HepG2 (cell line): Measurements from ENCODE around the gene EPHA2. TPM values are rescaled to one million over a fixed set of nuclear protein-coding genes. Genes with fewer than 3 reads are reported as not detected.

Experiments
- ATAC-seq: fragments of 200-7000 bp; cut with Tn5 transposase; 3 replicates; pipeline ENCODE4 v1.9.1; 2020; ENCODE audit warnings: mild to moderate bottlenecking, moderate library complexity
- BruUV-seq: library from RNA; stranded (reverse); fragments of 400-500 nt; replicated peaks from 2 replicates; lab custom pipeline; 2021; lab: Mats Ljungman, UMichigan
- CTCF ChIA-PET: fragments of 300-600 bp; formaldehyde crosslinking; extraction: SDS; loops from one replicate; lab custom pipeline; 2021; ENCODE audit warnings: low total read pairs, inconsistent platforms, low intra/inter-chr PET ratio; lab: Yijun Ruan, JAX
- POLR2A ChIA-PET: fragments of 350-600 bp; sonication (Branson Sonifier 250); formaldehyde crosslinking; loops from one replicate; lab custom pipeline; 2020; ENCODE audit warnings: antibody characterized with exemption, inconsistent platforms; lab: Yijun Ruan, JAX
- DNase-seq: peaks from one replicate; pipeline ENCODE4 v3.0.0-alpha.2; 2015; ENCODE audit warnings: low spot score
- FAIRE-seq: peaks from 3 replicates; lab custom pipeline; 2011; peaks lifted over from hg19 to GRCh38; lab: Jason Lieb, UNC
- H2AFZ ChIP-seq: one replicate; pipeline ENCODE4 v1.6.1; 2011; ENCODE audit warnings: low read length, inconsistent platforms
- H3K27ac ChIP-seq: fragments of 300-600 bp; 3 replicates; pipeline ENCODE4 v1.8.0; 2011; ENCODE audit warnings: mixed run types, mild to moderate bottlenecking, mixed read lengths, low read length, inconsistent platforms; ENCODE audit not compliant: insufficient read depth; ENCODE audit errors: extremely low read length
- H3K27me3 ChIP-seq, 2 experiments: fragments of 200-600 bp in 1 of 2; 2 replicates in 1 of 2; 3 replicates in 1 of 2; pipeline versions ENCODE4 v1.6.0 to v1.8.0; 2011; ENCODE audit warnings: low read length in 2 of 2, mild to moderate bottlenecking in 2 of 2, moderate library complexity in 2 of 2, inconsistent platforms in 1 of 2; ENCODE audit not compliant: insufficient read depth in 2 of 2, control insufficient read depth in 1 of 2
- H3K36me3 ChIP-seq, 2 experiments: fragments of 200-600 bp in 1 of 2; replicated peaks in 1 of 2; 2 replicates in 1 of 2; 3 replicates in 1 of 2; pipeline versions ENCODE4 v1.5.1 to v1.8.0; 2011; ENCODE audit warnings: low read length in 2 of 2, inconsistent platforms in 1 of 2; ENCODE audit not compliant: insufficient read depth in 2 of 2, control insufficient read depth in 1 of 2
- H3K4me1 ChIP-seq: 2 replicates; pipeline ENCODE4 v1.5.1; 2012; ENCODE audit warnings: low read length, inconsistent platforms; ENCODE audit not compliant: insufficient read depth
- H3K4me2 ChIP-seq: 2 replicates; pipeline ENCODE4 v1.6.0; 2011; ENCODE audit warnings: low read depth, low read length, inconsistent platforms
- H3K4me3 ChIP-seq, 3 experiments: fragments of 200-600 bp in 1 of 3; sonication (generic), shearing (Covaris generic) in 1 of 3; replicated peaks in 1 of 3; 2 replicates each; pipeline ENCODE4 v1.5.1; 2011 to 2016; ENCODE audit warnings: low read length in 3 of 3, inconsistent platforms in 2 of 3, low read depth in 2 of 3, mild to moderate bottlenecking in 2 of 3, control low read depth in 1 of 3, mixed read lengths in 1 of 3; ENCODE audit not compliant: insufficient read depth in 1 of 3
- H3K79me2 ChIP-seq: one replicate; pipeline ENCODE4 v1.6.1; 2011; ENCODE audit warnings: low read length, inconsistent platforms; ENCODE audit not compliant: insufficient read depth
- H3K9ac ChIP-seq: 2 replicates; pipeline ENCODE4 v1.6.0; 2011; ENCODE audit warnings: mild to moderate bottlenecking, low read depth, low read length, inconsistent platforms; ENCODE audit not compliant: insufficient read depth
- H3K9me3 ChIP-seq: 2 replicates; pipeline ENCODE4 v1.5.1; 2012; ENCODE audit warnings: mild to moderate bottlenecking, low read length
- H4K20me1 ChIP-seq: 2 replicates; pipeline ENCODE4 v1.6.0; 2011; ENCODE audit warnings: inconsistent platforms, mild to moderate bottlenecking, low read length, moderate library complexity; ENCODE audit not compliant: insufficient read depth
- CHD2 ChIP-seq: IDR thresholded peaks from 2 replicates; pipeline ENCODE4 v1.6.1; 2011; ENCODE audit warnings: low read depth, low read length, improper control_type of control experiment
- KLF13 ChIP-seq: sonication (generic); formaldehyde crosslinking; IDR thresholded peaks from 2 replicates; pipeline ENCODE4 v1.4.0; 2020; ENCODE audit warnings: mild to moderate bottlenecking, missing genetic modification reagents
- KMT2A ChIP-seq: sonication (generic); formaldehyde crosslinking; IDR thresholded peaks from 2 replicates; pipeline ENCODE4 v1.4.0; 2020; ENCODE audit warnings: missing genetic modification reagents
- SAP130 ChIP-seq: IDR thresholded peaks from 2 replicates; pipeline ENCODE4 v1.6.1; 2016; ENCODE audit warnings: low read depth
- SNAPC2 ChIP-seq: sonication (generic); formaldehyde crosslinking; IDR thresholded peaks from 2 replicates; pipeline ENCODE4 v1.8.1; 2022; ENCODE audit warnings: mild to moderate bottlenecking, missing genetic modification reagents
- TBP ChIP-seq: sonication (generic); formaldehyde crosslinking; IDR thresholded peaks from 2 replicates; pipeline ENCODE4 v1.5.0; 2020; ENCODE audit warnings: missing genetic modification reagents
- TMF1 ChIP-seq: sonication (generic); formaldehyde crosslinking; IDR thresholded peaks from 2 replicates; pipeline ENCODE4 v1.8.1; 2022; ENCODE audit warnings: low read depth, missing genetic modification reagents
- YY1 ChIP-seq: IDR thresholded peaks from 2 replicates; pipeline ENCODE4 v1.6.1; 2011; ENCODE audit warnings: low read length, low read depth, moderate library complexity, mild to moderate bottlenecking; ENCODE audit not compliant: insufficient read depth, insufficient replicate concordance
- ZFP90 ChIP-seq: sonication (generic); formaldehyde crosslinking; IDR thresholded peaks from 2 replicates; pipeline ENCODE4 v1.8.0; 2022; ENCODE audit warnings: missing genetic modification reagents, mild to moderate bottlenecking, inconsistent platforms, borderline replicate concordance
- ZNF354B ChIP-seq: sonication (generic); formaldehyde crosslinking; IDR thresholded peaks from 2 replicates; pipeline ENCODE4 v1.8.0; 2022; ENCODE audit warnings: mild to moderate bottlenecking, missing genetic modification reagents
- ZNF383 ChIP-seq: sonication (generic); formaldehyde crosslinking; IDR thresholded peaks from 2 replicates; pipeline ENCODE4 v1.4.0; 2020; ENCODE audit warnings: missing genetic modification reagents, mild to moderate bottlenecking, borderline replicate concordance
- ZNF557 ChIP-seq: sonication (generic); formaldehyde crosslinking; IDR thresholded peaks from 2 replicates; pipeline ENCODE4 v1.4.0; 2020; ENCODE audit warnings: missing genetic modification reagents
- ZNF781 ChIP-seq: sonication (generic); formaldehyde crosslinking; IDR thresholded peaks from 2 replicates; pipeline ENCODE4 v1.5.1; 2020; ENCODE audit warnings: borderline replicate concordance, mild to moderate bottlenecking, missing genetic modification reagents; ENCODE audit errors: not compliant biosample characterization
- ZSCAN31 ChIP-seq: sonication (generic); formaldehyde crosslinking; IDR thresholded peaks from 2 replicates; pipeline ENCODE4 v1.5.0; 2020; ENCODE audit warnings: low read depth, mild to moderate bottlenecking, missing genetic modification reagents
- WGBS: methylation state at CpG from one replicate; pipeline ENCODE4 v1.1.6; 2017; ENCODE audit warnings: low lambda C conversion rate; 5-methylcytosine and 5-hydroxymethylcytosine counted together
- in situ Hi-C: cut with HindIII; loops from 2 replicates; pipeline ENCODE4 v1.10.0; 2017; ENCODE audit warnings: low pct_unique_long_range_greater_than_20kb; ENCODE audit not compliant: extremely low pct_ligation_motif_present
- intact Hi-C: fragments of 100-400 bp; cut with micrococcal nuclease; formaldehyde crosslinking; loops from one replicate; pipeline ENCODE4 v1.10.0; 2022; ENCODE audit not compliant: unreplicated experiment
- polyA plus RNA-seq, 8 experiments: library from polyadenylated mRNA; depleted of rRNA in 3 of 8; stranded (reverse) in 7 of 8; unstranded in 1 of 8; fragments of >200 nt; fragmentation: Illumina TruSeq in 4 of 8; extraction: Trizol in 4 of 8; gene quantifications; 2 replicates each; pipeline versions ENCODE4 v1.2.1 to v1.2.3, GENCODE V29; 2011 to 2016; ENCODE audit warnings: low read depth in 4 of 8, missing spikeins in 1 of 8, mixed read lengths in 1 of 8; ENCODE audit not compliant: insufficient read depth in 1 of 8
- total RNA-seq, 5 experiments: library from RNA; depleted of rRNA; stranded (reverse); fragments of >200 nt; fragmentation: Illumina TruSeq; extraction: Trizol; gene quantifications; 2 replicates each; pipeline ENCODE4 v1.2.3, GENCODE V29; 2016; ENCODE audit warnings: low read depth in 1 of 5
- TF ChIP-seq, protein P1 (sequence below): sonication (generic); formaldehyde crosslinking; IDR thresholded peaks from 2 replicates; pipeline ENCODE4 v1.5.0; 2020; ENCODE audit warnings: mild to moderate bottlenecking, missing genetic modification reagents
- TF ChIP-seq, protein P2 (sequence below): sonication (generic); formaldehyde crosslinking; IDR thresholded peaks from 2 replicates; pipeline ENCODE4 v1.5.1; 2020; ENCODE audit warnings: missing genetic modification reagents, mild to moderate bottlenecking, borderline replicate concordance
- TF ChIP-seq, protein P3 (sequence below): sonication (generic); formaldehyde crosslinking; IDR thresholded peaks from 2 replicates; pipeline ENCODE4 v1.4.0; 2020; ENCODE audit warnings: missing genetic modification reagents

Gene EPHA2
- total and polyA plus RNA-seq, 2 of the 13 experiments (the other 11 are each of a cell fraction or from before 2014, with no cell fraction given) = 33.6 to 53.6 TPM

DNA sequence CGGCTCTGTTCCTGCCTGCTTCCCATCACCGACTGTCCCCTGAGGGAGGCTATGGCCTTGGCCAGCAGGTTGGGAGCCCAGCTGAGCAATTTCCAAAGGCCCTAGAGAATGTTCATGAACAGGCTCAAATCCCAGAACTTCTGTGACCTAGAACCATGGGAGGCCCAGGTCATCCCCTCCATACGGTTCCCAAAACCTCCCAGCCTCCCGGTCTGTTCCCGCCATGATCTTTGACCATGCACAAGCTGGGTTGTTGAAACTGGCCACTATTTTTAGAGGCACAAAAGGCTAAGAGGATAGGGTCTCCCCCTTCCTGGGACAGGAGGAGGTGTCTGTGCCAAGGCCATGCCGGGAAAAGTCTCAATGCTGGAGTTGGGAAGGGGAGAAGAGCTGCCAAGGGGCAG lies 27.5 kb downstream of the EPHA2 start:
- in situ Hi-C loops = no loop called here
- Histone ChIP-seq H4K20me1 (peaks cover 31% of the 10 kb centered on the region; the same call in 1 of the 2 replicates), H3K9me3 (no peaks in the 10 kb centered on the region), H2AFZ (no peak overlapping the region), H3K36me3 (peaks cover 67 to 84% of the 10 kb centered on the region in 2 experiments), H3K4me2 (no peak overlapping the region), H3K9ac (no peak overlapping the region), H3K27me3 (no peaks in the 10 kb centered on the region), H3K4me3 (no peak overlapping the region), H3K4me1 (peaks cover under 1% of the 10 kb centered on the region; the same call in 1 of the 2 replicates), H3K79me2 (no peaks in the 10 kb centered on the region), H3K27ac (no peak overlapping the region)
- ATAC-seq (no peak), FAIRE-seq (no peak), DNase-seq (no peak)
- BruUV-seq = no TSS peak
- CTCF ChIA-PET = no interaction called here
- intact Hi-C loops = no loop called here
- 89% methylated on average over 5 of the region's 6 CpGs for WGBS
- TF ChIP-seq CHD2 (no peak), ZNF781 (CRISPR knock-in tag) (no peak), SAP130 (CRISPR knock-in tag) (no peak), YY1 (no peak), KLF13 (CRISPR knock-in tag) (no peak), ZNF383 (CRISPR knock-in tag) (no peak), SNAPC2 (CRISPR knock-in tag) (no peak), KMT2A (CRISPR knock-in tag) (no peak), ZNF557 (no peak), TMF1 (CRISPR knock-in tag) (no peak), ZNF354B (no peak), ZFP90 (CRISPR knock-in tag) (no peak), TBP (no peak), ZSCAN31 (CRISPR knock-in tag) (no peak)
- TF ChIP-seq, protein P1, sequence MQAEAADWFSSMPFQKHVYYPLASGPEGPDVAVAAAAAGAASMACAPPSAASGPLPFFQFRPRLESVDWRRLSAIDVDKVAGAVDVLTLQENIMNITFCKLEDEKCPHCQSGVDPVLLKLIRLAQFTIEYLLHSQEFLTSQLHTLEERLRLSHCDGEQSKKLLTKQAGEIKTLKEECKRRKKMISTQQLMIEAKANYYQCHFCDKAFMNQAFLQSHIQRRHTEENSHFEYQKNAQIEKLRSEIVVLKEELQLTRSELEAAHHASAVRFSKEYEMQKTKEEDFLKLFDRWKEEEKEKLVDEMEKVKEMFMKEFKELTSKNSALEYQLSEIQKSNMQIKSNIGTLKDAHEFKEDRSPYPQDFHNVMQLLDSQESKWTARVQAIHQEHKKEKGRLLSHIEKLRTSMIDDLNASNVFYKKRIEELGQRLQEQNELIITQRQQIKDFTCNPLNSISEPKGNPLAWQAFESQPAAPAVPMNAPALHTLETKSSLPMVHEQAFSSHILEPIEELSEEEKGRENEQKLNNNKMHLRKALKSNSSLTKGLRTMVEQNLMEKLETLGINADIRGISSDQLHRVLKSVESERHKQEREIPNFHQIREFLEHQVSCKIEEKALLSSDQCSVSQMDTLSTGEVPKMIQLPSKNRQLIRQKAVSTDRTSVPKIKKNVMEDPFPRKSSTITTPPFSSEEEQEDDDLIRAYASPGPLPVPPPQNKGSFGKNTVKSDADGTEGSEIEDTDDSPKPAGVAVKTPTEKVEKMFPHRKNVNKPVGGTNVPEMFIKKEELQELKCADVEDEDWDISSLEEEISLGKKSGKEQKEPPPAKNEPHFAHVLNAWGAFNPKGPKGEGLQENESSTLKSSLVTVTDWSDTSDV (CRISPR knock-in tag) = no peak
- TF ChIP-seq, protein P2, sequence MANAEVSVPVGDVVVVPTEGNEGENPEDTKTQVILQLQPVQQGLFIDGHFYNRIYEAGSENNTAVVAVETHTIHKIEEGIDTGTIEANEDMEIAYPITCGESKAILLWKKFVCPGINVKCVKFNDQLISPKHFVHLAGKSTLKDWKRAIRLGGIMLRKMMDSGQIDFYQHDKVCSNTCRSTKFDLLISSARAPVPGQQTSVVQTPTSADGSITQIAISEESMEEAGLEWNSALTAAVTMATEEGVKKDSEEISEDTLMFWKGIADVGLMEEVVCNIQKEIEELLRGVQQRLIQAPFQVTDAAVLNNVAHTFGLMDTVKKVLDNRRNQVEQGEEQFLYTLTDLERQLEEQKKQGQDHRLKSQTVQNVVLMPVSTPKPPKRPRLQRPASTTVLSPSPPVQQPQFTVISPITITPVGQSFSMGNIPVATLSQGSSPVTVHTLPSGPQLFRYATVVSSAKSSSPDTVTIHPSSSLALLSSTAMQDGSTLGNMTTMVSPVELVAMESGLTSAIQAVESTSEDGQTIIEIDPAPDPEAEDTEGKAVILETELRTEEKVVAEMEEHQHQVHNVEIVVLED (CRISPR knock-in tag) = no peak
- TF ChIP-seq, protein P3, sequence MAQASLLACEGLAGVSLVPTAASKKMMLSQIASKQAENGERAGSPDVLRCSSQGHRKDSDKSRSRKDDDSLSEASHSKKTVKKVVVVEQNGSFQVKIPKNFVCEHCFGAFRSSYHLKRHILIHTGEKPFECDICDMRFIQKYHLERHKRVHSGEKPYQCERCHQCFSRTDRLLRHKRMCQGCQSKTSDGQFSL (CRISPR knock-in tag) = no peak
- POLR2A ChIA-PET = no interaction called here
